AG04450 (cell line): Measurements from ENCODE around the gene KRTAP10-2. TPM values are rescaled to one million over a fixed set of nuclear protein-coding genes. Genes with fewer than 3 reads are reported as not detected.

Experiments used
- CTCF ChIA-PET: fragments of 300-600, 350-600 bp; formaldehyde crosslinking; extraction: SDS; loops from one replicate; lab custom pipeline; 2022; ENCODE audit warnings: antibody characterized with exemption, inconsistent platforms; lab: Charles Lee
- POLR2A ChIA-PET: fragments of 350-600 bp; formaldehyde crosslinking; extraction: SDS; loops from one replicate; lab custom pipeline; 2021; ENCODE audit warnings: antibody characterized with exemption, inconsistent platforms; lab: Yijun Ruan, JAX
- DNase-seq: peaks from one replicate; pipeline ENCODE4 v3.0.0-alpha.2; 2011; ENCODE audit warnings: low read depth, low spot score
- H3K27ac ChIP-seq: one replicate; pipeline ENCODE4 v1.5.1; 2012; ENCODE audit warnings: low read depth, low read length, control low read depth
- H3K27me3 ChIP-seq: one replicate; pipeline ENCODE4 v1.6.0; 2012; ENCODE audit warnings: low read length; ENCODE audit not compliant: control insufficient read depth, insufficient read depth
- H3K4me3 ChIP-seq: 2 replicates; pipeline ENCODE4 v1.5.1; 2011; ENCODE audit warnings: mild to moderate bottlenecking, low read depth, low read length, control low read depth
- H3K9me3 ChIP-seq: 2 replicates; pipeline ENCODE4 v1.5.1; 2012; ENCODE audit warnings: low read length; ENCODE audit not compliant: control insufficient read depth, insufficient read depth
- CTCF ChIP-seq: IDR thresholded peaks from 2 replicates; pipeline ENCODE4 v1.5.1; 2011; ENCODE audit warnings: low read depth, low read length, control low read depth, inconsistent platforms
- polyA plus RNA-seq: library from polyadenylated mRNA; depleted of rRNA; stranded (reverse); fragments of >200 nt; gene quantifications from 2 replicates; pipeline ENCODE4 v1.2.3, GENCODE V29; 2011

The KRTAP10-2 gene
- polyA plus RNA-seq, 1 experiment, result not detected

GRCh38 chr21:44535963-44536362 is 15.3 kb downstream of the KRTAP10-2 start:
- no peak for TF ChIP-seq CTCF
- DNase-seq, result no peak
- no peak overlapping the region for H3K27ac ChIP-seq
- ChIA-PET CTCF (no interaction called here), POLR2A (no interaction called here)
- no peak overlapping the region for H3K4me3 ChIP-seq
- no peaks in the 10 kb centered on the region for H3K27me3 ChIP-seq
- H3K9me3 ChIP-seq, result peaks cover 55% of the 10 kb centered on the region

GRCh38 chr21:44534688-44535087 is 16.6 kb downstream of the KRTAP10-2 start:
- H3K9me3 ChIP-seq, result peaks cover 52% of the 10 kb centered on the region
- no peak overlapping the region for H3K27ac ChIP-seq
- TF ChIP-seq CTCF, result no peak
- H3K4me3 ChIP-seq, result no peak overlapping the region
- no peak for DNase-seq
- ChIA-PET POLR2A (no interaction called here), CTCF (no interaction called here)
- H3K27me3 ChIP-seq, result no peaks in the 10 kb centered on the region

GRCh38 chr21:44533891-44534627 is 17.2 kb downstream of the KRTAP10-2 start:
- no peak for DNase-seq
- POLR2A ChIA-PET, result no interaction called here
- CTCF ChIA-PET, result no interaction called here

GRCh38 chr21:44533121-44533890 is 18.0 kb downstream of the KRTAP10-2 start:
- CTCF ChIA-PET, result no interaction called here
- DNase-seq, result no peak

More at GRCh38 chr21:44533891-44534627, 17.2 kb downstream of the KRTAP10-2 start:
- no peak overlapping the region for H3K27ac ChIP-seq
- peaks cover 57% of the 10 kb centered on the region for H3K9me3 ChIP-seq
- no peak for TF ChIP-seq CTCF
- no peaks in the 10 kb centered on the region for H3K27me3 ChIP-seq
- H3K4me3 ChIP-seq, result no peak overlapping the region

More at GRCh38 chr21:44533121-44533890, 18.0 kb downstream of the KRTAP10-2 start:
- Histone ChIP-seq H3K4me3 (no peak overlapping the region), H3K27ac (no peak overlapping the region), H3K9me3 (peaks cover 59% of the 10 kb centered on the region), H3K27me3 (no peaks in the 10 kb centered on the region)
- no peak for TF ChIP-seq CTCF
- POLR2A ChIA-PET, result no interaction called here
